NCI-H2081 (cell line): ENCODE results near the gene DLGAP4.
"Not testable (repeated sequence)": the region's sequence is repeated elsewhere in the genome, so short reads cannot be mapped to it uniquely, and the experiment has no call there.

Source experiments
- DNase-seq, 2 experiments: peaks; one replicate each; lab custom pipeline; 2025; lab: John Stamatoyannopoulos, UW

DLGAP4 gene

GRCh38 chr20:36541227-36541767 is 235.2 kb downstream of the DLGAP4 start, which contains the start of gene MYL9:
MYL9 (plus strand) TSS chr20:36541519; CDS start chr20:36544885, 3,366 bp downstream.
- DNase-seq, result no peak

GRCh38 chr20:36541768-36542488 is 235.8 kb downstream of the DLGAP4 start:
- DNase-seq, result no peak

GRCh38 chr20:36542516-36543183 is 236.5 kb downstream of the DLGAP4 start:
- DNase-seq, result no peak

DNA sequence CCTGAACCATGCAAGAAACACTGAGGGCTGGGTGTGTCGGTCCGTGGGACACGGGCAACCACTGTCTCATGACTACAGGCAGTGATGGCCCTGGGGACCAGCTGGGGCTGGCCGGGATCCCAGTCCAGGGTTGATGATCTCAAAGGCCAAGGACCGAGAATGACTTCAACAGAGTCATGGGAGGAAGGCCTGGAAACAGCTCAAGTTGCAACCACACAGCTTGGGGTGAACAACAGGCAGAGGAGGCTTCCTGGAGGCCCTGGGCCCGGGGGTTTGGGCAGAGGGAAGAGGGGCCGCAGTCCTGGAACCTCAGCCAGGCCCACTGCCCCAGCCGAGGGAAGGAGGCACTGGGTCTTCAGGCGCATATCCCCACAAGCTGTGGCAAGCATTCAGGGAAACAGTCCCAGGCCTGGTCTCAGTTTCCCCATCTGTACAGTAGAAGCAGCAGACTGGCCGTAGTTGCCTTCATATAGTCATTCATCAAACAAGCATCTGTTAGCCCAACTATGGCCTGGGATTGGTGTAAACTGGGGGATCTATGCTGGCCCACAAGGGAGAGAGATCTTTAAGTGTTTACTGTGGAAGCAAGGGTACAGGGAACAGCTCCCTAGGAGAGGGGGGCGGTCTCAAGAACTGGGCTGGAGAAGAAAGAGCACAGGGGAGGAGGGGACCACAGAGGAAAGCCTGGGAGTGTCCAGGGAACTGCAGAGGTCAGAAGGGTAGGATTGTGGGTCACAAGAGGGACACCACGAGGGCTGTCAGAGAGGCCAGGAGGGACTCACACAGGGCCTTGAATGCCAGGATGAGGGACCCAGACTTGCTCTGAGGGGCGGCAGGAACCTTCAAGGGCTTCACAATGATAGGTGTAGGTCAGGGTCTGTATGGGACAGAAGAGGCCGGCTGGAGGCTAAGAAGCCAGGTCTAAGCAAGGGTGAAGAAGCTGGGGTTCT is 237.3 kb downstream of the DLGAP4 start:
- no peak for DNase-seq

GRCh38 chr20:36544134-36545018 is 238.2 kb downstream of the DLGAP4 start:
- DNase-seq, result no peak

GRCh38 chr20:36546111-36546736 is 240.1 kb downstream of the DLGAP4 start:
- no peak for DNase-seq

DNA sequence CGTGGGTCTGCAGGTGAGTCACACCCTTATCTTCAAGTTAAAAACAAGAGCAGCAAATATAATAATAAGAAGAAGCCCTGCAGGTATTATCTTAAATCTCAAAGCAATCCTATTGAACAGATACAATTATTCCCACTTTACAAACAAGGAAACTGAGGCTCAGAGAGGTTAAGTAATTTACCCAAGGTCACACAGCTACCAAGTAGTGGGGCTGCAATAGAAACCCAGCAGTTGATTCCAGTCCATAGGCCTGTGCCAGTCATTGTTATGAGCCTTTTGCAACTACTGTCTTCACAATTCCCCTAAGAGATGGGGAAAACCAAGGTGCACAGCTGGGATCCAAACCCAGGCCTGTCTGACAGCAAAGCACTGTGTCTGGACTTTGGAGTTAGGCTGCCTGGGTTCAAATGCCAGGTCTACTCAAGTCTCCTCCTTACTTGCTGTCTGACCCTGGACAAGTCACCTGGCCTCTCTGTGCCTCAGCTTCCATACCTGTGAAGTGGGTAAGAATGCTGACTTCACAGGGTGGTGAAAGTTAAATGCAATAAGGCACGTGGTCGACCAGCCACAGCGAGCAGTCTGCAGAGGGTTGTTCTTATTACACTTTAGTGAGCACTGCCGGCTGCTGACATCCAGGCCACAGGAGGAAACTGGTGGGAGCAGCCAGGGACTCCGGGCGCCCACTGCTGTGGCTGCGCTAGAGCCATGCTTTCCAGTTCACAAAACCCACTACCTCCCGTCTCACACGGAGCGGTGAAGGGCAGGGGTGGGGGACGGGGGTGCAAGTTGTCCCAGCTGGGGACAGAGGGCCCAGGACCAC is 241.3 kb downstream of the DLGAP4 start:
- DNase-seq, result no peak

- no peak for DNase-seq
Measured at GRCh38 chr20:36548006-36548315, 241.8 kb downstream of the DLGAP4 start.

GRCh38 chr20:36548704-36549627 is 242.8 kb downstream of the DLGAP4 start:
- no peak for DNase-seq

DNA sequence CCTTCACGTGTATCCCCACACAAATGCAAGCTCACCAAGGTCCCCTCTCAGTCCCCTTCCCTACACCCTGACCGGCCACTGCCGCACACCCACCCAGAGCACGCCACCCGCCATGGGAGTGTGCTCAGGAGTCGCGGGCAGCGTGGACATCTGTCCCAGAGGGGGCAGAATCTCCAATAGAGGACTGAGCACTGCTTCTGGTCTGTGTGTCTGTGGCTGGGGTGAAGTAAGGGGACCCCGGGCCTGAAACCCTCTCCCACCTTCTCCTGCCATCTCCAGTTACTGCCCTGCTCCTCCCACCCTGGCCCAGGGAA is 243.4 kb downstream of the DLGAP4 start:
- no peak for DNase-seq

DNA sequence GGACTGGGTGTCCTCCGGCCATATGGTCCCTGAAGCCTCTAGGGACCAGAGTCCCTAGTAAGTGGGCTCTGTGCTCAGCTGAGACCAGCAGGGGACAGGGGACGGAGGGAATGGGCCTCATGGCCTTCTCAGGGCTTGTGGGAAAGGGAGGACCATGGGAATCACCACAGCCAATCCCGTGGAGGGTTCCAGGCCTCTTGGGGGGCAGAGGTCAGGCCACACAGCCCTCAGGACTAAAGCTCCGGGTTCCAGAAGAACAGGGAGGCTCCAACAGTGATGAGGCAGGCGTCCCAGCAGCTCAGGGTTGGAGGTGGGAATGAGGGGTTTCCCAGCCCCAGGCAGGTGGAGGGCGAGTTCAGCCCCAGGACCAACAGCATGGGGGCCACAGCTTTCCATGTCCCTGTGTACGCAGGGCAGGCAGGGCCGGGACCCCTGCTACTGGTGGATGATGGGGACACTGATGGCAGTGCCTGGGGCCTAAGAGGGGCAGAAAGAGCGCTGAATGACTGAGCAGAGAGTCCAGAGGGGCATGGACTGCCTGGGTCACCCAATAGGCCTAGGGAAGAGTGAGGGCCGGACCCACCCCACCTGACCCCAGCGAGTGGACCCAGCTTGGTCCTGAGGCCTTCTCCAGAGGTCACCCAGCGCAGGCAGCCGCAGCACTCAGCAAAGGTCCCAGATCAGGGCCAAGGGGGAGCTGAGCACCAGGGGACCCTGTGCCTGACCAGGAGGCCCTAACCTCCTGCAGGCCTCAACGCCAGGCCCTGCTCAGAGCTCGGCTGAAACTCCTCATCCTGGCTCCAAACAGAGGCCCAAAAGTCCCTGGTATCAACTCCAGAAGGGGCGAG is 244.0 kb downstream of the DLGAP4 start:
- DNase-seq, result no peak

DNA sequence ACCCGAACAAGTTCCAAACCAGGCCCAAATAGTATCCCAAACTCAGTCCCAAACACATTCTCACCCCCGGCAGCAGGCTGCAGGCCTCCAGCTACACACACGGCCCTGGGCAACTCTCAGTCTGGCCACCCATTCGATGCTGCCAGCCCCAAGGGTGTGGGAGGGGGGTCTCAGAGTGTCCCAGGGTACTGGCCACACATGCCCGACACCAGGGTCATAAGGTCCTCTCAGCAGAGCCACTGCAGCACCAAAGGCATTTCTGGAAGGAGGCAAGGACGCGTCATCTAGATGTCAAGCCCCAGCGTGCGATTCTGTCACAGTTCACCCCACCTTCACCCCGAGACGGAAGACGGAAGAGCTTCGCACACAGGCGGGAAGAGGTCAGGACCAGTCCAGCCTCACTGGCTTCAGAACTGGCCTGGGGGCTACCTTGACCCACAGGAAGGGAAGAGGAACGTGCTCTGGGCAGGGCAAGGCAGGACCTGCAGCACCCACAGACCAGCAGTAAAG is 244.7 kb downstream of the DLGAP4 start:
- DNase-seq, result no peak

DNA sequence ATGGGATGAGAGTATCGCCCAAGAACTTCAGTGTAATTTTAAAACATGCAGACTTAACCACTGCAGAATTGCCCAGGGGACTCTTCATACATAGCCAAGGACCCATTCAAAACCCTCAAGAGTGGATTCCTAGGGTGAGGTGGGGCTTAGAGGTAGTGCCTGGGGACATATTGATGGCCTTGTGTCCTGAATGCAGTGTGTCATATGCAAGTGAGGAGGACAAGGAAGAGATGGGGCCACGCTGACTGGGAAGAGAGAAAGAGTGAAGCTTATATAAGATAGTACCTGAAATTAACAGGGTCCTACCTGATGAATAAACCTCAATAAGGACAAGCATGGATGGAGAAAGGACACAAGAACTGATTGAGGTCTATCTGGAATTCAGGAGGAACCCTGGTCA is 249.1 kb downstream of the DLGAP4 start:
- no peak for DNase-seq

DNA sequence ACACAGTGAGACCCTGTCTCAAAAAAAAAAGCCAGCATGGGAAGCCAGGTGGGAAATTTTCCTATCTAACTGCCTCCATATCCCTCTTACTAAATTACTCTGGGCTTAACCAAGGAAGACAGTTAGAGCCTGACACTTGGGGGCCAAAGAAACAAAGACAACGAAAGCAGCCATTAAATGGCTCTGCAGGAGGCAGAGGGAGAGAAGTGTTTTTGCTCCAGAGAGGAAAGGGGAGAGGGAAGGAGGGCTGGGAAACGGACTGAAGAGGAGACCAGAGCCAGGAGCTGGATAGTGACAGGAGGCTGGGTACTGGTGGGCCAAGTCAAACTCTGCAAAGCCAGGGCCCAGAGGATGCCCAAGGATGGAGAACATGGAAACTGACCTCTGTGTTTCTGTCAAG is 256.6 kb downstream of the DLGAP4 start:
- DNase-seq, result no peak

GRCh38 chr20:36563374-36563773 is 257.2 kb downstream of the DLGAP4 start:
- no peak for DNase-seq

- DNase-seq, result not testable (repeated sequence)
Measured at GRCh38 chr20:36564078-36564725, 258.1 kb downstream of the DLGAP4 start.

GRCh38 chr20:36564726-36565121 is 258.6 kb downstream of the DLGAP4 start:
- not testable (repeated sequence) for DNase-seq
